Islet of Langerhans (tissue), 1 donor: ENCODE results near the gene GPR78.

ENCODE experiments used
- FAIRE-seq: peaks from one replicate; lab custom pipeline; 2011; peaks lifted over from hg19 to GRCh38; lab: Jason Lieb, UNC

GPR78 gene

GRCh38 chr4:8601086-8601485 is 20.9 kb downstream of the GPR78 start:
- no peak for FAIRE-seq

GRCh38 chr4:8601556-8601955 is 21.4 kb downstream of the GPR78 start:
- no peak for FAIRE-seq

GRCh38 chr4:8602686-8603430 is 22.7 kb downstream of the GPR78 start:
- FAIRE-seq, result no peak

GRCh38 chr4:8603931-8604330 is 23.7 kb downstream of the GPR78 start:
- no peak for FAIRE-seq

GRCh38 chr4:8605289-8605688 is 25.1 kb downstream of the GPR78 start:
- no peak for FAIRE-seq

- no peak for FAIRE-seq
These were observed 26.3 kb downstream of the GPR78 start for GRCh38 chr4:8606476-8606875.

GRCh38 chr4:8606966-8607365 is 26.8 kb downstream of the GPR78 start:
- FAIRE-seq, result no peak

- FAIRE-seq, result no peak
These were observed 27.6 kb downstream of the GPR78 start for GRCh38 chr4:8607603-8608481.

- FAIRE-seq, result no peak
These were observed 28.7 kb downstream of the GPR78 start for GRCh38 chr4:8608714-8609391.

GRCh38 chr4:8609406-8609805 is 29.2 kb downstream of the GPR78 start:
- FAIRE-seq, result no peak

GRCh38 chr4:8609824-8610350 is 29.7 kb downstream of the GPR78 start:
- no peak for FAIRE-seq

GRCh38 chr4:8610858-8611616 is 30.8 kb downstream of the GPR78 start:
- FAIRE-seq, result no peak

GRCh38 chr4:8612646-8613045 is 32.5 kb downstream of the GPR78 start:
- FAIRE-seq, result no peak

GRCh38 chr4:8613421-8614364 is 33.5 kb downstream of the GPR78 start:
- no peak for FAIRE-seq

- FAIRE-seq, result no peak
These were observed 34.4 kb downstream of the GPR78 start for GRCh38 chr4:8614365-8615193.

GRCh38 chr4:8615366-8615765 is 35.2 kb downstream of the GPR78 start:
- FAIRE-seq, result no peak

- no peak for FAIRE-seq
These were observed 36.0 kb downstream of the GPR78 start for GRCh38 chr4:8615921-8616787.

- no peak for FAIRE-seq
These were observed 36.6 kb downstream of the GPR78 start for GRCh38 chr4:8616831-8617230.

GRCh38 chr4:8617486-8618040 is 37.4 kb downstream of the GPR78 start:
- no peak for FAIRE-seq
